AG10803 (cell line): ENCODE results near the gene CATSPERD.
"Not testable (repeated sequence)": the region's sequence is repeated elsewhere in the genome, so short reads cannot be mapped to it uniquely, and the experiment has no call there.

Source experiments
- DNase-seq: peaks from one replicate; pipeline ENCODE4 v3.0.0; 2010; ENCODE audit warnings: low read depth
- H3K4me3 ChIP-seq: 2 replicates; pipeline ENCODE4 v1.5.1; 2011; ENCODE audit warnings: mild to moderate bottlenecking, low read length, control low read depth
- TF ChIP-seq, protein P1 (sequence below): conservative IDR thresholded peaks from 2 replicates; pipeline ENCODE4 v1.5.1; 2011; ENCODE audit warnings: mild to moderate bottlenecking, low read length, control low read depth, inconsistent platforms

The CATSPERD gene

DNA sequence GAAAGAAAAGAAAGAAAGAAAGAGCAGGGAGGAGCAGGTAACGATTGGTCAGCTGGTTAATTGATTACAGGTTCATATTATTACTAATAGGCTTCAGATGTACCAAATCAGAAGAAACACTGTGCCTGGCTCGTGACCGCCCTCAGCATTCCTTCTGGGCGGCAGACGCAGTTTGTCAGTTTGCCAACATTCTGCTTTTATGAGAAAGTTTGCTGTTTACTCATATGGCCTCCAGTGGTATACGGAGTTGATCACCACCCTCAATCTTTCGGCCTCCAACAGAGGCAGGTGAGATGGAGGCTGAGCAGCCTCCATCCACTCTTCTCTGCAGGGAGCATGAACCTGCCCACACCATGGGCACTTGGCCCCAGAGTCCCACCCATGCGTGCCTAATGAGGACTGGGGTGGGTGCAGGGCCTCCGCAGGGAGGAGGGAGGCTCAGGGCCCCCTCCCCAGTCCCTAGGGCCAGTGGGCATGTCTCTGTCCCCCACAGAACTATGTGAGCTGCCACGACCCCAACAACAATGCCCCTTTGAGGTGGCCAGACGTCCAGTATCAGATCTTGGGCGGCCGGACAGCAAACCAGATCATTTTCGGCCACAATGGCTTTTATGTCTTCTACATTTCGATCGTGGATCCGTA, 55.4 kb downstream of the CATSPERD start:
- TF ChIP-seq, protein P1, sequence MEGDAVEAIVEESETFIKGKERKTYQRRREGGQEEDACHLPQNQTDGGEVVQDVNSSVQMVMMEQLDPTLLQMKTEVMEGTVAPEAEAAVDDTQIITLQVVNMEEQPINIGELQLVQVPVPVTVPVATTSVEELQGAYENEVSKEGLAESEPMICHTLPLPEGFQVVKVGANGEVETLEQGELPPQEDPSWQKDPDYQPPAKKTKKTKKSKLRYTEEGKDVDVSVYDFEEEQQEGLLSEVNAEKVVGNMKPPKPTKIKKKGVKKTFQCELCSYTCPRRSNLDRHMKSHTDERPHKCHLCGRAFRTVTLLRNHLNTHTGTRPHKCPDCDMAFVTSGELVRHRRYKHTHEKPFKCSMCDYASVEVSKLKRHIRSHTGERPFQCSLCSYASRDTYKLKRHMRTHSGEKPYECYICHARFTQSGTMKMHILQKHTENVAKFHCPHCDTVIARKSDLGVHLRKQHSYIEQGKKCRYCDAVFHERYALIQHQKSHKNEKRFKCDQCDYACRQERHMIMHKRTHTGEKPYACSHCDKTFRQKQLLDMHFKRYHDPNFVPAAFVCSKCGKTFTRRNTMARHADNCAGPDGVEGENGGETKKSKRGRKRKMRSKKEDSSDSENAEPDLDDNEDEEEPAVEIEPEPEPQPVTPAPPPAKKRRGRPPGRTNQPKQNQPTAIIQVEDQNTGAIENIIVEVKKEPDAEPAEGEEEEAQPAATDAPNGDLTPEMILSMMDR, result no peak
- H3K4me3 ChIP-seq, result no peak overlapping the region
- peak; percentile 89 for DNase-seq

DNA sequence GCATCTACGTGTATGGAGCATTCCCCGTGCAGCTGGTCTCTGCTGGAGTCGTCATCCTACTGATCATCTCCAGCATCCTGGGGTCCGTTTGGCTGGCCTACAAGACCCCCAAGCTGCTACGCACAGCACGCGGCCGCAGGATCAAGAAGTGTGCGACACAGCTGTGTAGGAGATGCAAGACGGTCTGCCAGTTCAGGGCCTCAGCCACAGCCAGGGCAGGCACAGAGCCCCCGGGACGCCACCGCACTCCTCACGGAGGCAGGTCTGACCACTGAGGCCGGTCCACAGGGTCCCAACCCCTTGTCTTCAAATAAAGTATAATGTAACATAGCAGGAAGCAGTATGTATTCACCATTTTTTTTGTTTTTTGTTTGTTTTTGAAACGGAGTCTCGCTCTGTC, 58.0 kb downstream of the CATSPERD start:
- no peak overlapping the region for H3K4me3 ChIP-seq
- TF ChIP-seq, protein P1, result no peak
- DNase-seq, result no peak

GRCh38 chr19:5780916-5781315, 60.5 kb downstream of the CATSPERD start:
- DNase-seq, H3K4me3 ChIP-seq: not testable (repeated sequence)

- TF ChIP-seq, protein P1, result no peak
- H3K4me3 ChIP-seq, result no peak overlapping the region
Measured at GRCh38 chr19:5782322-5782721, 61.9 kb downstream of the CATSPERD start.

GRCh38 chr19:5782945-5783919, 62.8 kb downstream of the CATSPERD start:
- no peak for DNase-seq
- no peak overlapping the region for H3K4me3 ChIP-seq
- TF ChIP-seq, protein P1, result no peak

More at GRCh38 chr19:5782322-5782721, 61.9 kb downstream of the CATSPERD start:
- DNase-seq, result no peak

DNA sequence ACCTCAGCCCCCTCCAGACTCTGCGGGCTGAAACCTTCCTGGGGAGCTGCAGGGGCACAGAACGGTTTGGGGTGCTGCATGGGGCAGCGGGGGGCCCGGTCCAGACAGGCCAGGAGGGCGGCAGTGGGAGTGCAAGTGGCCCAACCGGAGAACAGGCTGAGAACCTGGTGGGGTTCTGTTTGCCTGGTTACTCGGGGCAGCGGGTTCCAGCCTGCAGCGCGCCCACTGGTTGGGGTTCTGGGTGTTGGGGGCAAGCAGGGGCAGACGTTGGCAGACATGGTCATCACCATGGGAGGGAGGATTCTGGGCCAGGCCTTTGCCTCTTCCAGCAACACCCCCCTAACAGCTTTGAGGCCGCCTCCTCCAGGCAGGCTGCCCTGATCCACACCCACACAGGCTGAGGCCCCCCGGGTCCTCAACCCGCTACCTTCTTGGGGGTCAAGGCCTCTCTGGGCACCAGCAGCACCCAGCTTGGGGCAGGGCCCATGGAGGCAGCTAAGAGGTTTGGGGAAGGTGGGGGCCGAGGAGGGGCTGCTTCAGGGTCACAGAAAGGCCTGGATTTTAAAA, 64.2 kb downstream of the CATSPERD start, which contains the start of gene PRR22:
TSS of gene PRR22 (minus strand) at position 166 of the 567 bp plus-strand sequence. CDS start at position 80, 86 bp downstream.
- no peak for DNase-seq
- TF ChIP-seq, protein P1, result no peak

DNA sequence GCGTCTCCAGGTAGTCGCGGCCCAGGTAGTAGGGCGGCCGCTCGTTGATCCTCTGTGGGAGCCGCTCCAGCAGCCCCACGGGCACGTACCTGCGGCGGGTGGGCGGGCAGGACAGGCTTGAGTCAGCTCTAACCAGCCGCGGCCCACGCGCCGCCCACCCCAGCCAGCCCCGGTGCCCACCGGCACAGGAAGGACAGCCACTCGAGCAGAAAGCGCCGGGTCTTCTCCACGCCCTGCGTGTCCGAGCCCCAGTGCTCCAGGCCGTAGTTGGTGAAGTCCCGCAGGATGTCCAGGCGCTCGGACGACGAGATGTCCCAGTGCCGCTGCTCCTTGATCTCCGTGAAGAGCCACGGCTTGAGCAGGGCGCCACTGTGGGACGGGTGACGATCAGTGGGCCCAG, 65.0 kb downstream of the CATSPERD start:
- TF ChIP-seq, protein P1, result no peak
- DNase-seq, result no peak
- H3K4me3 ChIP-seq, result no peak overlapping the region

More for the DNA sequence above, 64.2 kb downstream of the CATSPERD start, which contains the start of gene PRR22:
- H3K4me3 ChIP-seq, result no peak within 1 kb of the TSS
